ENCODE data around the gene ADRB2. TPM values are rescaled to one million over a fixed set of nuclear protein-coding genes. Genes with fewer than 3 reads are reported as not detected.

The ADRB2 gene
- total RNA-seq, 1 experiment from 2014 or later: 0.25 TPM

DNA sequence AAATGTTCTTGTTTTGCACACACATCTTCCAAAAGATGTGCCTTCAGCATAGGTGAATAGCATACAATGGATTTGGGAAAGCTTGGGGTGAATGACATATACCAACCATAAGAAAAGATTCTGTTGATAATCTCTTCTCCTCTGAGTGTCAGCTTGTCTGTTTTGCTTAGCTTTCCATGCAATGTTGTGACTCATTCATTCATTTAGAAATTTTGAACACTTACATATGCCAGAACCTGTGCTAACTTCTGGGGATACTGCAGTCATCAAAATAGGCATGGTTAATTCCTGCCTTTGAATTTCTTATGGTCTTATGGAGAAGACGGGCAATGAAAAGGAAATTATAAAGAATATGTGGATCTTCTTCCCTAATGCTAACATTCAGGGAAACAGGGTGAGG, 14.1 kb downstream of the ADRB2 start:
- ChIA-PET CTCF (no interaction called here), RAD21 (ENCODE audit: low non-redundant PET in 1 of 2, low total read pairs in 2 of 2, uncharacterized antibody in 2 of 2, unreplicated experiment in 2 of 2) (no interaction called here), POLR2A (no interaction called here)
- TF ChIP-seq POLR2A (IDR thresholded peaks at IDR 0.05; ENCODE audit: borderline replicate concordance, extremely low read depth, insufficient read depth, insufficient read length): no peak
- no peak for TF ChIP-seq POLR2AphosphoS5 (IDR thresholded peaks at IDR 0.05; ENCODE audit: low read depth, low read length)
- TF ChIP-seq YY1 (IDR thresholded peaks at IDR 0.05; ENCODE audit: extremely low read depth, insufficient replicate concordance, low read depth, low read length): no peak
- TF ChIP-seq, protein P1, sequence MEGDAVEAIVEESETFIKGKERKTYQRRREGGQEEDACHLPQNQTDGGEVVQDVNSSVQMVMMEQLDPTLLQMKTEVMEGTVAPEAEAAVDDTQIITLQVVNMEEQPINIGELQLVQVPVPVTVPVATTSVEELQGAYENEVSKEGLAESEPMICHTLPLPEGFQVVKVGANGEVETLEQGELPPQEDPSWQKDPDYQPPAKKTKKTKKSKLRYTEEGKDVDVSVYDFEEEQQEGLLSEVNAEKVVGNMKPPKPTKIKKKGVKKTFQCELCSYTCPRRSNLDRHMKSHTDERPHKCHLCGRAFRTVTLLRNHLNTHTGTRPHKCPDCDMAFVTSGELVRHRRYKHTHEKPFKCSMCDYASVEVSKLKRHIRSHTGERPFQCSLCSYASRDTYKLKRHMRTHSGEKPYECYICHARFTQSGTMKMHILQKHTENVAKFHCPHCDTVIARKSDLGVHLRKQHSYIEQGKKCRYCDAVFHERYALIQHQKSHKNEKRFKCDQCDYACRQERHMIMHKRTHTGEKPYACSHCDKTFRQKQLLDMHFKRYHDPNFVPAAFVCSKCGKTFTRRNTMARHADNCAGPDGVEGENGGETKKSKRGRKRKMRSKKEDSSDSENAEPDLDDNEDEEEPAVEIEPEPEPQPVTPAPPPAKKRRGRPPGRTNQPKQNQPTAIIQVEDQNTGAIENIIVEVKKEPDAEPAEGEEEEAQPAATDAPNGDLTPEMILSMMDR (IDR thresholded peaks at IDR 0.05 in 2 of 3, conservative IDR thresholded peaks at IDR 0.05 in 1 of 3; ENCODE audit: borderline replicate concordance in 1 of 3, insufficient read depth in 1 of 3, low read depth in 2 of 3, low read length in 2 of 3): no peak
- no peak for TF ChIP-seq EZH2 (IDR thresholded peaks at IDR 0.05)
- no peak for TF ChIP-seq ZFX (IDR thresholded peaks at IDR 0.05)
- no peak for TF ChIP-seq SIN3A (IDR thresholded peaks at IDR 0.05; ENCODE audit: low read depth)
- TF ChIP-seq, protein P2, sequence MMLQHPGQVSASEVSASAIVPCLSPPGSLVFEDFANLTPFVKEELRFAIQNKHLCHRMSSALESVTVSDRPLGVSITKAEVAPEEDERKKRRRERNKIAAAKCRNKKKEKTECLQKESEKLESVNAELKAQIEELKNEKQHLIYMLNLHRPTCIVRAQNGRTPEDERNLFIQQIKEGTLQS (IDR thresholded peaks at IDR 0.05): no peak
- no peaks in the 10 kb centered on the region for H3K9me3 ChIP-seq (ENCODE audit: control insufficient read depth in 1 of 2, insufficient read depth in 1 of 2, low read depth in 1 of 2, low read length in 2 of 2)
- no peaks in the 10 kb centered on the region for H3K79me2 ChIP-seq (ENCODE audit: insufficient read depth, low read length)
- DNase-seq (ENCODE audit: low read depth, low spot score) (no peak), ATAC-seq (no peak)
- no peaks in the 10 kb centered on the region for H3K36me3 ChIP-seq (ENCODE audit: control insufficient read depth in 1 of 2, insufficient read depth in 2 of 2, low read length in 2 of 2)
- no peak overlapping the region for H3K4me3 ChIP-seq (replicated peaks in 1 of 2; ENCODE audit: low read depth in 1 of 2, low read length in 2 of 2)
- no peak overlapping the region for H3K4me2 ChIP-seq (ENCODE audit: low read length)
- no peaks in the 10 kb centered on the region for H4K20me1 ChIP-seq (ENCODE audit: insufficient read depth)
- no peak overlapping the region for H2AFZ ChIP-seq (ENCODE audit: low read depth, low read length, poor library complexity, severe bottlenecking)
- no TSS peak for BruUV-seq (replicated peaks)
- no peaks in the 10 kb centered on the region for H3K27me3 ChIP-seq (ENCODE audit: insufficient read depth, low read length)
- intact Hi-C loops (cut with micrococcal nuclease): no loop called here
- no peaks in the 10 kb centered on the region for H3K9me2 ChIP-seq (ENCODE audit: insufficient read depth)
- no peaks in the 10 kb centered on the region; a peak in 1 of 4 replicates for H3K4me1 ChIP-seq (ENCODE audit: control insufficient read depth in 1 of 2, insufficient read depth in 2 of 2, low read length in 2 of 2)
- H3K9ac ChIP-seq (ENCODE audit: low read length): no peak overlapping the region
- no peak overlapping the region for H3K27ac ChIP-seq (ENCODE audit: low read depth, low read length)

DNA sequence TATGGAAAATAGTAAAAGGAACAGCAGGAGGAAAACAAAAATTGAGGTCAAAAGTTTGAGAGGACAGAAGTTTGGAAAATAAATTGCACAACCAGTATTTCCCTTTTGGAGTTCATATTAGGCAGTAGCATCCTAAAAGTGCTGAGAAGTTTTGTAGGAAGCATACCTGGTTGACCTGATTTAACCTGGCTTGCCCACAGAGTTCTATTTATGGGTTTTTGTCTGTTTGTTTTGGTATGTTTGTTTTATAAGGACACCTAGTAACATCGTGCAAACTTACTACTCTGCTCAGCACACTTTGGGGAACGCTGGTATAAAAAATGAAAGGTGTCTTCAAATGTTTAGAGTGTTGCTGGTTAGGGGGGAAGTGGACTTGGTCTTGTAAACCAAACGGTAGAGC, 15.1 kb downstream of the ADRB2 start:
- no peak overlapping the region for H3K9ac ChIP-seq (ENCODE audit: low read length)
- H3K9me3 ChIP-seq (ENCODE audit: control insufficient read depth in 1 of 2, insufficient read depth in 1 of 2, low read depth in 1 of 2, low read length in 2 of 2): no peaks in the 10 kb centered on the region
- H4K20me1 ChIP-seq (ENCODE audit: insufficient read depth): no peaks in the 10 kb centered on the region
- ATAC-seq: no peak
- H3K9me2 ChIP-seq (ENCODE audit: insufficient read depth): peaks cover 7% of the 10 kb centered on the region; the same call in 1 of the 2 replicates
- BruUV-seq (replicated peaks): no TSS peak
- no peak for DNase-seq (ENCODE audit: low read depth, low spot score)
- POLR2A ChIA-PET: no interaction called here
- H3K4me2 ChIP-seq (ENCODE audit: low read length): no peak overlapping the region
- H3K4me3 ChIP-seq (replicated peaks in 1 of 2; ENCODE audit: low read depth in 1 of 2, low read length in 2 of 2): no peak overlapping the region
- no peaks in the 10 kb centered on the region for H3K27me3 ChIP-seq (ENCODE audit: insufficient read depth, low read length)
- no peaks in the 10 kb centered on the region for H3K36me3 ChIP-seq (ENCODE audit: control insufficient read depth in 1 of 2, insufficient read depth in 2 of 2, low read length in 2 of 2)
- no peaks in the 10 kb centered on the region for H3K79me2 ChIP-seq (ENCODE audit: insufficient read depth, low read length)
- no peak overlapping the region for H3K27ac ChIP-seq (ENCODE audit: low read depth, low read length)
- intact Hi-C loops (cut with micrococcal nuclease): no loop called here
- RAD21 ChIA-PET (ENCODE audit: low non-redundant PET in 1 of 2, low total read pairs in 2 of 2, uncharacterized antibody in 2 of 2, unreplicated experiment in 2 of 2): no interaction called here
- H3K4me1 ChIP-seq (ENCODE audit: control insufficient read depth in 1 of 2, insufficient read depth in 2 of 2, low read length in 2 of 2): no peaks in the 10 kb centered on the region; a peak in 1 of 4 replicates
- no peak overlapping the region for H2AFZ ChIP-seq (ENCODE audit: low read depth, low read length, poor library complexity, severe bottlenecking)
- CTCF ChIA-PET: interaction anchor here (1.7 kb wide), 1 partner anchor 21 kb away, joined by 6 read pairs; no protein-coding TSS in a partner anchor
- TF ChIP-seq REST (IDR thresholded peaks at IDR 0.05; ENCODE audit: low read depth) (no peak), POLR2AphosphoS5 (IDR thresholded peaks at IDR 0.05; ENCODE audit: low read depth, low read length) (no peak), JUND (IDR thresholded peaks at IDR 0.05) (no peak), RAD21 (IDR thresholded peaks at IDR 0.05; ENCODE audit: low read depth) (no peak), ELF1 (IDR thresholded peaks at IDR 0.05; ENCODE audit: borderline replicate concordance, low read depth) (no peak), SIN3A (IDR thresholded peaks at IDR 0.05; ENCODE audit: low read depth) (no peak)
- TF ChIP-seq, protein P2 (IDR thresholded peaks at IDR 0.05): no peak

All from HCT116 (cell line).